Lung (tissue), 12 donors: Measurements from ENCODE around the gene MRPL32. TPM values are rescaled to one million over a fixed set of nuclear protein-coding genes. Genes with fewer than 3 reads are reported as not detected.

Experiments used
- ATAC-seq: fragments of 200-7000 bp; cut with Tn5 transposase; one replicate; pipeline ENCODE4 v1.9.1; 2020; ENCODE audit warnings: moderate number of reproducible peaks; ENCODE audit not compliant: insufficient read depth, low FRiP score
- DNase-seq, 3 donors: peaks; one replicate each; pipeline ENCODE4 v3.0.0-alpha.2; 2013 to 2017
- H3K27ac ChIP-seq, 2 donors: one replicate each; pipeline ENCODE4 v1.5.1; 2013; ENCODE audit warnings: mild to moderate bottlenecking in 2 of 2, moderate library complexity in 2 of 2, control low read depth in 1 of 2, inconsistent platforms in 1 of 2, low read depth in 1 of 2, low read length in 1 of 2
- H3K27me3 ChIP-seq, 3 donors: one replicate each; pipeline ENCODE4 v1.5.1; 2013; ENCODE audit warnings: low read length in 2 of 3; ENCODE audit not compliant: control insufficient read depth in 3 of 3, insufficient read depth in 3 of 3
- H3K36me3 ChIP-seq, 4 donors: one replicate each; pipeline ENCODE4 v1.5.1; 2013; ENCODE audit warnings: low read length in 4 of 4, mild to moderate bottlenecking in 1 of 4, moderate library complexity in 1 of 4; ENCODE audit not compliant: control insufficient read depth in 4 of 4, insufficient read depth in 4 of 4
- H3K4me1 ChIP-seq, 5 donors: one replicate each; pipeline ENCODE4 v1.5.1; 2013; ENCODE audit warnings: low read length in 5 of 5, mild to moderate bottlenecking in 2 of 5, moderate library complexity in 1 of 5; ENCODE audit not compliant: control insufficient read depth in 5 of 5, insufficient read depth in 5 of 5
- H3K4me3 ChIP-seq: one replicate; pipeline ENCODE4 v1.5.1; 2013; ENCODE audit warnings: mild to moderate bottlenecking, control low read depth, moderate library complexity
- H3K9ac ChIP-seq, 2 donors: one replicate each; pipeline ENCODE4 v1.5.1; 2013; ENCODE audit warnings: low read length in 2 of 2, control low read depth in 1 of 2; ENCODE audit not compliant: insufficient read depth in 1 of 2
- H3K9me3 ChIP-seq, 4 donors: one replicate each; pipeline ENCODE4 v1.5.1; 2013; ENCODE audit warnings: low read length in 3 of 4, mild to moderate bottlenecking in 1 of 4, moderate library complexity in 1 of 4; ENCODE audit not compliant: control insufficient read depth in 4 of 4, insufficient read depth in 3 of 4
- CTCF ChIP-seq: IDR thresholded peaks from 2 replicates; pipeline ENCODE4 v1.5.1; 2012; ENCODE audit warnings: mild to moderate bottlenecking; ENCODE audit errors: control extremely low read depth, extremely low read depth
- WGBS, 2 donors: extraction: QIAGEN DNeasy Blood & Tissue Kit; methylation state at CpG; one replicate each; pipeline ENCODE4 v1.1.7; 2013; 5-methylcytosine and 5-hydroxymethylcytosine counted together
- polyA plus RNA-seq, 2 donors: library from polyadenylated mRNA; stranded (reverse); fragments of 200-250 nt; gene quantifications; one replicate each; pipeline ENCODE4 v1.2.1, GENCODE V29; 2013
- total RNA-seq, 2 donors: library from RNA; depleted of rRNA in 1 of 2; stranded (reverse); fragments of >200 nt in 1 of 2; gene quantifications; one replicate each; pipeline ENCODE4 v1.2.1, GENCODE V29; 2014 to 2021
- donor health status: control.
- donor health status: control.
- donor health status: Bipolar disorder and iron deficiency.
- donor health status: healthy.
- donor health status: DM: yes; HTN: yes; CAD: no.

The MRPL32 gene
- total and polyA plus RNA-seq, 4 donors: 34.4 to 111 (median 58.6) TPM

- no peak for ATAC-seq
- DNase-seq: no peak
- H3K27me3 ChIP-seq: no peaks in the 10 kb centered on the region
- no peak for TF ChIP-seq CTCF
- peaks cover 7 to 36% (median 18%) of the 10 kb centered on the region in 4 donors for H3K36me3 ChIP-seq
- H3K4me1 ChIP-seq: peaks cover 0 to 16% (median 4%) of the 10 kb centered on the region in 5 donors
- 40 to 72% methylated on average over 5 of the region's 5 CpGs for WGBS, 2 donors
- H3K4me3 ChIP-seq: no peak overlapping the region
- no peak overlapping the region for H3K9ac ChIP-seq
- no peaks in the 10 kb centered on the region for H3K9me3 ChIP-seq
- H3K27ac ChIP-seq: no peak overlapping the region
Observed at GRCh38 chr7:42926204-42926603, 6.0 kb upstream of the MRPL32 start.

GRCh38 chr7:42928754-42929153 lies 3.4 kb upstream of the MRPL32 start:
- WGBS, 2 donors: 58 to 81% methylated on average over 3 of the region's 3 CpGs
- ATAC-seq: no peak
- no peak for TF ChIP-seq CTCF
- no peak for DNase-seq
- Histone ChIP-seq H3K36me3 (peaks cover 7 to 25% (median 15%) of the 10 kb centered on the region in 4 donors), H3K9ac (no peak overlapping the region), H3K9me3 (no peaks in the 10 kb centered on the region), H3K4me1 (peaks cover 0 to 22% (median 7%) of the 10 kb centered on the region in 5 donors), H3K27me3 (no peaks in the 10 kb centered on the region), H3K27ac (no peak overlapping the region), H3K4me3 (no peak overlapping the region)

- no peak overlapping the region for H3K4me3 ChIP-seq
- no peaks in the 10 kb centered on the region for H3K9me3 ChIP-seq
- no peak for TF ChIP-seq CTCF
- no peak overlapping the region for H3K9ac ChIP-seq
- peaks cover 0 to 23% (median 7%) of the 10 kb centered on the region in 5 donors for H3K4me1 ChIP-seq
- ATAC-seq: no peak
- H3K27ac ChIP-seq: no peak overlapping the region
- no peak for DNase-seq
- peaks cover 7 to 20% (median 15%) of the 10 kb centered on the region in 4 donors for H3K36me3 ChIP-seq
- no peaks in the 10 kb centered on the region for H3K27me3 ChIP-seq
- 47 to 74% methylated on average over 3 of the region's 3 CpGs for WGBS, 2 donors
Observed at GRCh38 chr7:42929449-42929848, 2.7 kb upstream of the MRPL32 start.

GRCh38 chr7:42930889-42931288 lies 1.3 kb upstream of the MRPL32 start:
- WGBS, 2 donors: 12 to 30% methylated on average over 5 of the region's 5 CpGs
- Histone ChIP-seq H3K9me3 (no peaks in the 10 kb centered on the region), H3K4me1 (peaks cover 0 to 23% (median 7%) of the 10 kb centered on the region in 5 donors), H3K27me3 (no peaks in the 10 kb centered on the region), H3K4me3 (no peak overlapping the region), H3K36me3 (peaks cover 4 to 19% (median 16%) of the 10 kb centered on the region in 4 donors), H3K27ac (no peak overlapping the region), H3K9ac (peak overlapping the region; percentile 76 to 91)
- DNase-seq: peak in 1 of 3 donors; percentile 18
- ATAC-seq: no peak
- no peak for TF ChIP-seq CTCF
